H1 (cell line): Measurements from ENCODE around the gene FIBIN. TPM values are rescaled to one million over a fixed set of nuclear protein-coding genes. Genes with fewer than 3 reads are reported as not detected.

Experiments
- CTCF ChIA-PET: fragments of 300-600 bp; sonication (Branson Sonifier 250); formaldehyde crosslinking; loops from one replicate; lab custom pipeline; 2021; ENCODE audit not compliant: partially characterized antibody; lab: Charles Lee
- POLR2A ChIA-PET: fragments of 300-600 bp; sonication (Branson Sonifier 250); formaldehyde crosslinking; loops from one replicate; lab custom pipeline; 2021; ENCODE audit warnings: inconsistent platforms; ENCODE audit not compliant: partially characterized antibody; lab: Charles Lee
- DNase-seq, 2 experiments: peaks; one replicate each; pipeline versions ENCODE4 v3.0.0 to v3.0.0-alpha.2; 2010 to 2022; ENCODE audit warnings: low spot score in 2 of 2, low read depth in 1 of 2, mixed read lengths in 1 of 2
- FAIRE-seq: peaks from 2 replicates; lab custom pipeline; 2011; peaks lifted over from hg19 to GRCh38; lab: Jason Lieb, UNC
- H2AFZ ChIP-seq: 2 replicates; pipeline ENCODE4 v1.8.1; 2012; ENCODE audit warnings: low read length, inconsistent platforms
- H2AK5ac ChIP-seq: 2 replicates; pipeline ENCODE4 v1.6.1; 2013; ENCODE audit warnings: low read depth, low read length
- H2BK120ac ChIP-seq: replicated peaks from 2 replicates; pipeline ENCODE3; 2013; ENCODE audit warnings: low read depth, low read length, inconsistent platforms
- H2BK12ac ChIP-seq: 2 replicates; pipeline ENCODE4 v1.6.1; 2013; ENCODE audit warnings: low read depth, low read length
- H2BK15ac ChIP-seq: 2 replicates; pipeline ENCODE4 v1.6.1; 2013; ENCODE audit warnings: low read length
- H2BK20ac ChIP-seq: 2 replicates; pipeline ENCODE4 v1.6.1; 2013; ENCODE audit warnings: low read length
- H2BK5ac ChIP-seq: 2 replicates; pipeline ENCODE4 v1.6.1; 2013; ENCODE audit warnings: low read depth, low read length
- H3K14ac ChIP-seq: 2 replicates; pipeline ENCODE4 v1.6.1; 2013; ENCODE audit warnings: inconsistent platforms; ENCODE audit not compliant: insufficient read length
- H3K18ac ChIP-seq: 2 replicates; pipeline ENCODE4 v1.6.1; 2013; ENCODE audit warnings: low read length; ENCODE audit errors: extremely low read depth
- H3K23ac ChIP-seq: 2 replicates; pipeline ENCODE4 v1.6.1; 2013; ENCODE audit warnings: inconsistent platforms; ENCODE audit not compliant: insufficient read length
- H3K23me2 ChIP-seq: 2 replicates; pipeline ENCODE4 v1.6.1; 2013; ENCODE audit warnings: low read depth, low read length
- H3K27ac ChIP-seq: 2 replicates; pipeline ENCODE4 v1.6.1; 2011; ENCODE audit warnings: low read depth, low read length, inconsistent platforms
- H3K27me3 ChIP-seq, 4 experiments: replicated peaks in 1 of 4; 1 replicate in 1 of 4; 2 replicates in 3 of 4; pipeline versions ENCODE4 v1.6.1 to v1.8.1; 2011 to 2013; ENCODE audit warnings: low read length in 3 of 4, mild to moderate bottlenecking in 3 of 4, inconsistent platforms in 2 of 4, mixed read lengths in 2 of 4, moderate library complexity in 1 of 4; ENCODE audit not compliant: control insufficient read depth in 3 of 4, insufficient read depth in 3 of 4; ENCODE audit errors: extremely low read depth in 1 of 4
- H3K36me3 ChIP-seq, 4 experiments: 2 replicates each; pipeline versions ENCODE4 v1.6.1 to v1.8.1; 2011 to 2013; ENCODE audit warnings: mild to moderate bottlenecking in 4 of 4, low read length in 3 of 4, moderate library complexity in 2 of 4, control low read depth in 1 of 4, inconsistent platforms in 1 of 4; ENCODE audit not compliant: insufficient read depth in 4 of 4, control insufficient read depth in 2 of 4
- H3K4ac ChIP-seq: replicated peaks from 2 replicates; pipeline ENCODE3; 2013; ENCODE audit warnings: low read length, low read depth, mixed read lengths, inconsistent platforms; ENCODE audit not compliant: insufficient read length
- H3K4me1 ChIP-seq, 4 experiments: replicated peaks in 1 of 4; 1 replicate in 1 of 4; 2 replicates in 3 of 4; pipeline versions ENCODE4 v1.6.1 to v1.8.1; 2011 to 2013; ENCODE audit warnings: low read length in 3 of 4, inconsistent platforms in 2 of 4, mixed read lengths in 1 of 4; ENCODE audit not compliant: insufficient read depth in 4 of 4, control insufficient read depth in 3 of 4
- H3K4me2 ChIP-seq, 2 experiments: 2 replicates each; pipeline versions ENCODE4 v1.6.1 to v1.8.1; 2011 to 2013; ENCODE audit warnings: low read depth in 2 of 2, low read length in 2 of 2, control low read depth in 1 of 2, inconsistent platforms in 1 of 2, mild to moderate bottlenecking in 1 of 2; ENCODE audit not compliant: insufficient read depth in 1 of 2
- H3K4me3 ChIP-seq, 4 experiments: fragments of 200-600, 300-600 bp in 1 of 4; sonication (generic), shearing (Covaris generic), sonication (Bioruptor Twin) in 1 of 4; 2 replicates each; pipeline versions ENCODE4 v1.5.1 to v1.8.1; 2011 to 2016; ENCODE audit warnings: low read length in 4 of 4, low read depth in 3 of 4, control low read depth in 2 of 4, inconsistent platforms in 2 of 4, mild to moderate bottlenecking in 2 of 4, mixed read lengths in 1 of 4, moderate library complexity in 1 of 4; ENCODE audit not compliant: insufficient read depth in 2 of 4; ENCODE audit errors: extremely low read depth in 1 of 4
- H3K56ac ChIP-seq: replicated peaks from 2 replicates; pipeline ENCODE3; 2013; ENCODE audit warnings: low read depth, mild to moderate bottlenecking, mixed read lengths, low read length, inconsistent platforms; ENCODE audit not compliant: insufficient read length
- H3K79me1 ChIP-seq: 2 replicates; pipeline ENCODE4 v1.6.1; 2013; ENCODE audit warnings: low read depth, low read length, control low read depth
- H3K79me2 ChIP-seq, 2 experiments: 2 replicates each; pipeline versions ENCODE4 v1.6.1 to v1.8.1; 2012 to 2013; ENCODE audit warnings: low read length in 2 of 2, mild to moderate bottlenecking in 2 of 2, inconsistent platforms in 1 of 2; ENCODE audit not compliant: insufficient read depth in 2 of 2, control insufficient read depth in 1 of 2
- H3K9ac ChIP-seq, 4 experiments: replicated peaks in 1 of 4; 1 replicate in 1 of 4; 2 replicates in 3 of 4; pipeline versions ENCODE4 v1.6.1 to v1.8.1; 2011 to 2013; ENCODE audit warnings: low read depth in 3 of 4, low read length in 3 of 4, control low read depth in 2 of 4, mild to moderate bottlenecking in 2 of 4, moderate library complexity in 2 of 4, inconsistent platforms in 1 of 4; ENCODE audit errors: extremely low read depth in 1 of 4
- H3K9me3 ChIP-seq, 2 experiments: 2 replicates each; pipeline versions ENCODE4 v1.6.1 to v1.8.1; 2012 to 2013; ENCODE audit warnings: mild to moderate bottlenecking in 2 of 2, moderate library complexity in 2 of 2, control low read depth in 1 of 2, inconsistent platforms in 1 of 2, low read depth in 1 of 2, low read length in 1 of 2, mixed read lengths in 1 of 2; ENCODE audit not compliant: insufficient read depth in 2 of 2
- H4K20me1 ChIP-seq, 2 experiments: replicated peaks in 1 of 2; 2 replicates each; pipeline versions ENCODE3 to v1.8.1; 2011 to 2013; ENCODE audit warnings: inconsistent platforms in 2 of 2, low read length in 2 of 2, mild to moderate bottlenecking in 1 of 2; ENCODE audit not compliant: insufficient read depth in 2 of 2, control insufficient read depth in 1 of 2
- H4K5ac ChIP-seq: 2 replicates; pipeline ENCODE4 v1.6.1; 2013; ENCODE audit warnings: low read length, low read depth, mixed read lengths, inconsistent platforms; ENCODE audit not compliant: insufficient read length
- H4K8ac ChIP-seq: 2 replicates; pipeline ENCODE4 v1.8.0; 2013; ENCODE audit warnings: mild to moderate bottlenecking, moderate library complexity, low read length, inconsistent platforms; ENCODE audit not compliant: insufficient read depth; ENCODE audit errors: extremely low read depth
- H4K91ac ChIP-seq: replicated peaks from 2 replicates; pipeline ENCODE3; 2013; ENCODE audit warnings: low read length, mixed read lengths, inconsistent platforms; ENCODE audit not compliant: insufficient read length
- ATF3 ChIP-seq: IDR thresholded peaks from 2 replicates; pipeline ENCODE4 v1.6.1; 2011; ENCODE audit warnings: low read depth, mild to moderate bottlenecking, low read length; ENCODE audit not compliant: insufficient read depth
- E2F6 ChIP-seq: IDR thresholded peaks from 2 replicates; pipeline ENCODE4 v1.6.1; 2012; ENCODE audit warnings: inconsistent platforms
- GTF2F1 ChIP-seq: IDR thresholded peaks from 2 replicates; pipeline ENCODE4 v1.6.1; 2012; ENCODE audit warnings: low read depth, low read length, improper control_type of control experiment, borderline replicate concordance
- MAFK ChIP-seq: IDR thresholded peaks from 2 replicates; pipeline ENCODE4 v1.6.1; 2012; ENCODE audit warnings: low read depth, mild to moderate bottlenecking, improper control_type of control experiment, low read length
- POLR2AphosphoS5 ChIP-seq: IDR thresholded peaks from 2 replicates; pipeline ENCODE4 v1.6.1; 2011; ENCODE audit warnings: low read depth, low read length
- TAF1 ChIP-seq: IDR thresholded peaks from 2 replicates; pipeline ENCODE4 v1.6.1; 2011; ENCODE audit warnings: mild to moderate bottlenecking, low read depth, low read length
- WGBS, 2 experiments: shearing (Covaris generic) in 1 of 2; methylation state at CpG; one replicate each; pipeline versions ENCODE4 v1.1.6 to v1.1.7; 2013 to 2015; ENCODE audit warnings: low lambda C conversion rate in 2 of 2, mixed read lengths in 2 of 2, inconsistent platforms in 1 of 2, low coverage in 1 of 2, missing lambda C conversion rate in 1 of 2; ENCODE audit not compliant: insufficient replicate concordance in 2 of 2, insufficient coverage in 1 of 2, insufficient read length in 1 of 2; ENCODE audit errors: extremely low coverage in 1 of 2, missing lambda C conversion rate in 1 of 2; 5-methylcytosine and 5-hydroxymethylcytosine counted together
- polyA plus RNA-seq, 7 experiments: library from polyadenylated mRNA; depleted of rRNA in 3 of 7; stranded (reverse) in 5 of 7; unstranded in 2 of 7; fragments of >200 nt in 5 of 7; fragments of 200-250 nt in 2 of 7; gene quantifications; 1 replicate in 5 of 7; 2 replicates in 1 of 7; 4 replicates in 1 of 7; pipeline versions ENCODE4 v1.2.1 to v1.2.3, GENCODE V29; 2011 to 2013; ENCODE audit warnings: missing spikeins in 2 of 7, mixed read lengths in 2 of 7
- total RNA-seq: library from RNA; stranded (reverse); fragmentation: NEBNext Ultra II Directional; extraction: Animal tissue kit (Norgen Biotek cat#: 25700); gene quantifications from 2 replicates; pipeline ENCODE4 v1.2.1, GENCODE V29; 2021

Gene FIBIN
- total and polyA plus RNA-seq, 2 of the 8 experiments (the other 6 are each of a cell fraction or from before 2014, with no cell fraction given), result 0.38 to 0.45 TPM

GRCh38 chr11:26946257-26946716, 47.6 kb upstream of the FIBIN start:
- H3K18ac ChIP-seq, result no peak overlapping the region
- ChIA-PET CTCF (interaction anchor here (0.8 kb wide), 1 partner anchor 213 kb away, joined by 3 read pairs; no protein-coding TSS in a partner anchor), POLR2A (no interaction called here)
- H4K8ac ChIP-seq, result no peak overlapping the region
- H4K5ac ChIP-seq, result no peak overlapping the region
- H3K9ac ChIP-seq, result no peak overlapping the region
- H2AFZ ChIP-seq, result no peak overlapping the region
- no peak overlapping the region for H2BK12ac ChIP-seq
- no peak overlapping the region for H2BK120ac ChIP-seq
- no peak overlapping the region for H3K27ac ChIP-seq
- H3K79me1 ChIP-seq, result no peaks in the 10 kb centered on the region
- H2BK20ac ChIP-seq, result no peak overlapping the region
- peaks cover 0 to under 1% (median 0%) of the 10 kb centered on the region in 4 experiments; a peak in 1 of 7 replicates for H3K4me1 ChIP-seq
- WGBS, 2 experiments, result 82% methylated on average over 2 of the region's 2 CpGs; no CpG with 5 or more reads in 1 of the 2 experiments
- H3K23me2 ChIP-seq, result no peaks in the 10 kb centered on the region
- H3K14ac ChIP-seq, result no peak overlapping the region
- no peaks in the 10 kb centered on the region for H3K27me3 ChIP-seq
- DNase-seq, result no peak
- H2BK5ac ChIP-seq, result no peak overlapping the region
- no peak overlapping the region for H2BK15ac ChIP-seq
- no peak overlapping the region for H3K4ac ChIP-seq
- no peak overlapping the region for H4K91ac ChIP-seq
- H2AK5ac ChIP-seq, result no peak overlapping the region
- FAIRE-seq, result no peak
- H3K4me3 ChIP-seq, result no peak overlapping the region
- H4K20me1 ChIP-seq, result no peaks in the 10 kb centered on the region
- H3K36me3 ChIP-seq, result no peaks in the 10 kb centered on the region
- no peak overlapping the region for H3K56ac ChIP-seq
- H3K4me2 ChIP-seq, result no peak overlapping the region
- H3K9me3 ChIP-seq, result no peaks in the 10 kb centered on the region
- H3K23ac ChIP-seq, result no peak overlapping the region
- H3K79me2 ChIP-seq, result no peaks in the 10 kb centered on the region
- TF ChIP-seq E2F6, result no peak
- TF ChIP-seq GTF2F1, result no peak
- TF ChIP-seq TAF1, result no peak
- no peak for TF ChIP-seq MAFK
- no peak for TF ChIP-seq POLR2AphosphoS5
- no peak for TF ChIP-seq ATF3
